ENCODE data around the gene PNRC1.
A peak's percentile ranks its signal among the peaks of the same experiment; 100 is the strongest.
"Not testable (repeated sequence)": the region's sequence is repeated elsewhere in the genome, so short reads cannot be mapped to it uniquely, and the experiment has no call there.

Gene PNRC1

DNA sequence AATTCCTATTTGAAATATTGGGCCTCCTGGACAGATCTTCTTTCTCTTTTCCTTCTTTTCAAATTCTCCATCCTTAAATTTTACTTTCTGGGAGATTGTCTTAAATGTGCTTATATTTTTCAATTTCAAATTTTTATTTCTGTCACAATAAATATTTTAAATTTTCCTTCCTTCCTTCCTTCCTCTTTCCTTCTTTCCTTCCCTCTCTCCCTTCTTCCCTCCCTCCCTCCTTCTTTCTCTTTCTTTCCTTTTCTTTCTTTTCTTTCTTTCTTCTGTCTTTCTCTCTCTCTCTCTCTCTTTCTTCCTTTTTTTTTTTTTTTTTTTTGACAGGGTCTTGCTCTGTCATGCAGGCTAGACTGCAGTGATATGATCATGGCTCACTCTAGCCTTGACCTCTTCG lies 16.7 kb upstream of the PNRC1 start:
- no peak for DNase-seq

GRCh38 chr6:89064931-89065330 lies 15.6 kb upstream of the PNRC1 start:
- not testable (repeated sequence) for DNase-seq

- DNase-seq, result not testable (repeated sequence)
These were observed 14.4 kb upstream of the PNRC1 start for GRCh38 chr6:89066121-89066520.

GRCh38 chr6:89066940-89067646 lies 13.5 kb upstream of the PNRC1 start:
- DNase-seq, result no peak

- no peak for DNase-seq
These were observed 12.8 kb upstream of the PNRC1 start for GRCh38 chr6:89067796-89068195.

- no peak for DNase-seq
These were observed 11.9 kb upstream of the PNRC1 start for GRCh38 chr6:89068695-89069094.

DNA sequence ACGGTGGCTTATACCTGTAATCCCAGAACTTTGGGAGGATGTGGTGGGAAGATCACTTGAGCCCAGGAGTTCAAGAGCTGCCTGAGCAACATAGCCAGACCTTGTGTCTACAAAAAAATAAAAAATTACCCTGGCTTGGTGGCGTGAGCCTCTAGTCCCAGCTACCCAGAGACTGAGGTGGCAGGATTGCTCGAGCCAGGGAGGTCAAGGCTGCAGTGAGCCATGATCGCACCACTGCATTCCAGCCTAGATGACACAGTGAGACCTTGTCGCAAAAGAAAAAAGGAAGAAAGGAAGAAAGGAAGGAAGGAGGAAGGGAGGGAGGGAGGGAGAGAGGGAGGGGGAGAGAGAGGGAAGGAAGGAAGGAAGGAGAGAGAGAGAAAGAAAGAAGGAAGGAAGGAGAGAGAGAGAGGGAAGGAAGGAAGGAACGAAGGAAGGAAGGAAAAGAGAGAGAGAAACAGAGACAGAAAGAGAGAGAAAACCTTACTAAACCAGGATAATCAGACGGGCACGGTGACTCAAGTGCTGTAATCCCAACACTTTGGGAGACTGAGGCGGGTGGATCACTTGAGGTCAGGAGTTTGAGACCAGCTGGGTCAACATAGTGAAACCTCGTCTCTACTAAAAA lies 10.9 kb upstream of the PNRC1 start:
- no peak for DNase-seq

GRCh38 chr6:89071036-89071435 lies 9.5 kb upstream of the PNRC1 start:
- no peak for DNase-seq

- peak; percentile 91 for DNase-seq
These were observed 7.4 kb upstream of the PNRC1 start for GRCh38 chr6:89073014-89073620.

- DNase-seq, result no peak
These were observed 6.7 kb upstream of the PNRC1 start for GRCh38 chr6:89073840-89074239.

DNA sequence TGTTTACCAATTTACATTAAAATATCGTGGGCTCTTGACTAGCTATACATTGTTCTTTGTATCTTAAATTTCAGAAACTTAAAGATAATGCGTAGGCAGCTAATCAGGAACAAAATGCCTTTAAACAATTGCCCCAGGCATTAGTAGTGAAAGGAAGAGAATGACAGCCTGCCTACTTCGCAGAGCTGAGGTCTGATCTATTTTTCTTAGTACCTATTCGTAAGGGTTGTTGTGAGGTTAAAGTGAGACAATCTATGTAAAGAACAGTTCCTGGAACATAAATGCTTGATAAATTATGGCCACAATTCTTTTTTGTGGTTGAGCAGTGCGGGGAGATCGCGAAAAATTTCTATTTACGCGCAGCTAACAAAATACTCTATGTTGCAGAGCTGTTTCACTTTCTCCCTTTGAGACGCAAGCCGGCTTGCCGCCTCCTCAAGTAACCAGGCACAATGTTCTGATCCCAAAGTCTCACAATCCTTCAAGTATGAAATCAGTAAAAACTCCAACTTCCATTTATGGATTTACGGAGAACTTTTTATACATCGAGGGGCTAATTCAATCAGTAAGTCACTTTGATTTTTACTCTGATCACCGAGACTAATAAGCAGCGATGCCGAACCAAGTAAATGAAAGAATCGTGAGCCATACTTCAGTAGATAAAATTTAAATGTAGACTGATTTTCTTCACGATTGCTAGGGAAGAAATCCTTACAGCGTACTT lies 878 bp upstream of the PNRC1 start:
- DNase-seq, result no peak

GRCh38 chr6:89081129-89081422 lies 525 bp downstream of the PNRC1 start:
- no peak for DNase-seq

GRCh38 chr6:89081423-89082322 lies 1.1 kb downstream of the PNRC1 start:
- DNase-seq, result peak; percentile 75

DNA sequence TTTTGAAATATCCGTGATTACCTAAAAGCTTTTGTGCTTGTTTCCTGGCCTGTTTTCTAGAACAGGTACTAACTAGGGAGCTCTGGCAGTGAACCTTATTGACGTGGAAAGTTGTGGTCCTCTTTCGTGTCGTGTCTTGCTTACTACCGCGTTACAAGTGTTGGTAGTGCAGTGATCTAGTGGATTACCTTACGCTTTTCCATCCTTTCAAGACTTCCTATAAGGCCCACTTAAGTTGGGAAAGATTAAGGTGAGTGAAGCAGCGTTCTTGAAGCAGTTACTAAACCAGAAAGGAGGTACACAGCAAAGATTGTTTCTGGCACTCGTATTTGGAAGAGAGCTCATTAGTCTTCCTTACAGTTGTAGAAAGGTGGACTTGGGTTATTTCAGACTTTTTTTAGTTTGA lies 1.9 kb downstream of the PNRC1 start:
- no peak for DNase-seq

GRCh38 chr6:89084542-89084941 lies 4.0 kb downstream of the PNRC1 start:
- DNase-seq, result no peak

DNA sequence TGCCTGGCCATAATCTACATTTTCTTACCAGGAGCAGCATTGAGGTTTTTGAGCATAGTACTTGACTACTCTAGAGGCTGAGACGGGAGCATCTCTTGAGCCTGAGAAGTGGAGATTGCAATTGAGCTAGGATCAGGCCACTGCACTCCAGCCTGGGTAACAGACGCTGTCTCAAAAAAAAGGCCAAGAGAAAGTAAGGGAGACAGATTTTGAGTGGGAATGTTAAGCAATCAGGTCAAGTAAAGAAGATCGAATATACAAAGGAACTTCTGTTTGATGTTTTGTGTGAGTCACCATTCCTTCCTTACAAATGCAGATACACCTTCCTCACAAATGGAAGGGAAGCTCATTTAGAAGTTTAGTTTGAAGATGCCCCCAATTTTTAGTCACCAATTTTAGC lies 4.4 kb downstream of the PNRC1 start:
- DNase-seq, result no peak

- no peak for DNase-seq
These were observed 5.1 kb downstream of the PNRC1 start for GRCh38 chr6:89085409-89086205.

DNA sequence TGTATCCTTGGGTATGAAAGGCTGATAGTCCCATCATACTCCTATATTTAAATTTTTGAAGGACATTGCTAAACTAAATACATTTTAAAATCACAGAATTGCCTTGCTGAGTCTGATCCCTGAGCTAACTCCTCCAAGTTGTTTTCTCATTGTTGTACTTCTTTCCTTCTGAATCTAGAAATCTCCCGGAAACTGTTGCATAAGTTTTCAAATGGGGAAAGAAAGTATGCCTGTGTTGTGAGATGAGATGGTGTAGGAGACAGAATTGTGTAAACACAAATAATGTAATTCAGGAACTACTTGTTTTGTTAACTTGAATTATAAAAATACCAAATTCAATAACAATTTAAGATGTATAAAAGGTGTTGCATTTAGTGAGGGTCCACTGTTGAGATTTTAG lies 7.3 kb downstream of the PNRC1 start:
- no peak for DNase-seq

GRCh38 chr6:89098461-89098860 lies 17.9 kb downstream of the PNRC1 start:
- DNase-seq, result no peak

DNA sequence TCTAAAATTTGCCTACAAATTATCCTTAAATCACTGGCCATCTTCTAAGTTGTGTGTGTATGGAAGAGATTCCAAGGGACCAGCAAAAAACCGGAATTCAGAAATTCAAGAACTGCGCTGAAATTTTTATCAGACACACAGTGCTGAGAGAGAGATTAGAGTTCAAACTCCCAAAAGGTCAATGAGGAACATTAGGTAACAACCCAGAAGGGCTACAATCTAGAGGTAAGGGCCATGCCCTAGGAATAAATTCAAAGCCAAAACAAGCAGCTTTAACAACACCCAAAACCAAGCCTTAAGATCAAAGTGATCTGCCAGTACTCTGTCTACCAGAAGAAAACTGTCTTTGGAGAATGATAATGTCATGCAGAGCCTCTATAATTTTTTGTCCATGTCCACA lies 19.6 kb downstream of the PNRC1 start:
- DNase-seq, result no peak

GRCh38 chr6:89110284-89110683 lies 29.7 kb downstream of the PNRC1 start:
- DNase-seq, result no peak

- no peak for DNase-seq
These were observed 31.4 kb downstream of the PNRC1 start for GRCh38 chr6:89111933-89112332.

Measured in SIG-M5 (cell line).